HEK293 (cell line): ENCODE measurements around the gene PTH1R.

Source experiments
- CTCF ChIA-PET: fragments of 350-600 bp; formaldehyde crosslinking; extraction: SDS; loops from one replicate; lab custom pipeline; 2021; ENCODE audit warnings: antibody characterized with exemption; lab: Yijun Ruan, JAX
- POLR2A ChIA-PET: fragments of 300-600 bp; formaldehyde crosslinking; extraction: SDS; loops from one replicate; lab custom pipeline; 2020; ENCODE audit warnings: antibody characterized with exemption, inconsistent platforms; lab: Yijun Ruan, JAX
- H3K27ac ChIP-seq: fragments of 200-500 bp; sonication (Bioruptor generic); 2 replicates; pipeline ENCODE4 v1.5.1; 2014; ENCODE audit warnings: low read depth, low read length, control low read depth, inconsistent platforms; ENCODE audit errors: extremely low read depth
- H3K36me3 ChIP-seq, 2 experiments: fragments of 200-500 bp in 1 of 2; sonication (Bioruptor generic) in 1 of 2; 1 replicate in 1 of 2; 2 replicates in 1 of 2; pipeline ENCODE4 v1.5.1; 2014 to 2017; ENCODE audit warnings: inconsistent platforms in 2 of 2, low read length in 2 of 2; ENCODE audit not compliant: control insufficient read depth in 2 of 2, insufficient read depth in 1 of 2
- H3K4me1 ChIP-seq: fragments of 200-500 bp; sonication (Bioruptor generic); 2 replicates; pipeline ENCODE4 v1.5.1; 2014; ENCODE audit warnings: mild to moderate bottlenecking, low read length, inconsistent platforms; ENCODE audit not compliant: control insufficient read depth, insufficient read depth
- H3K4me3 ChIP-seq: 2 replicates; pipeline ENCODE4 v1.5.1; 2011; ENCODE audit warnings: low read depth, mild to moderate bottlenecking, control low read depth, low read length, moderate library complexity
- H3K9me3 ChIP-seq: fragments of 200-500 bp; sonication (Bioruptor generic); 2 replicates; pipeline ENCODE4 v1.5.1; 2014; ENCODE audit warnings: low read depth, low read length, inconsistent platforms; ENCODE audit not compliant: control insufficient read depth, insufficient read depth
- GLI2 ChIP-seq: fragments of 450-650 bp; formaldehyde crosslinking; IDR thresholded peaks from 2 replicates; pipeline ENCODE4; 2017; ENCODE audit warnings: missing biosample characterization, missing genetic modification characterization, low read depth, borderline replicate concordance
- IKZF3 ChIP-seq: fragments of 450-650 bp; IDR thresholded peaks from 2 replicates; pipeline ENCODE4 v1.5.0; 2018; ENCODE audit warnings: missing biosample characterization, mild to moderate bottlenecking, missing genetic modification characterization, moderate library complexity
- MYNN ChIP-seq: fragments of 450-650 bp; formaldehyde crosslinking; IDR thresholded peaks from 2 replicates; pipeline ENCODE4 v1.5.1; 2016; ENCODE audit warnings: missing biosample characterization, missing genetic modification characterization, borderline replicate concordance
- SALL2 ChIP-seq: fragments of 450-650 bp; formaldehyde crosslinking; IDR thresholded peaks from 2 replicates; pipeline ENCODE4 v1.5.0; 2017; ENCODE audit warnings: missing biosample characterization, mild to moderate bottlenecking, missing genetic modification characterization, borderline replicate concordance
- SCRT1 ChIP-seq: fragments of 450-650 bp; formaldehyde crosslinking; IDR thresholded peaks from 2 replicates; pipeline ENCODE4 v1.5.1; 2016; ENCODE audit warnings: missing biosample characterization, missing genetic modification characterization, borderline replicate concordance
- TCF7L2 ChIP-seq: IDR thresholded peaks from 2 replicates; pipeline ENCODE4 v1.6.1; 2011; ENCODE audit warnings: low read depth, mild to moderate bottlenecking, inconsistent platforms, low read length, moderate library complexity, borderline replicate concordance
- TRIM28 ChIP-seq: IDR thresholded peaks from 2 replicates; pipeline ENCODE4 v1.6.1; 2011; ENCODE audit warnings: low read length, control low read depth, borderline replicate concordance
- ZBTB11 ChIP-seq: fragments of 450-650 bp; formaldehyde crosslinking; conservative IDR thresholded peaks from 2 replicates; pipeline ENCODE4 v1.5.1; 2016; ENCODE audit warnings: low read depth, missing biosample characterization, missing genetic modification characterization
- ZBTB17 ChIP-seq: fragments of 450-650 bp; formaldehyde crosslinking; IDR thresholded peaks from 2 replicates; pipeline ENCODE4 v1.5.1; 2016; ENCODE audit warnings: missing biosample characterization, missing genetic modification characterization
- ZBTB20 ChIP-seq: fragments of 450-650 bp; formaldehyde crosslinking; IDR thresholded peaks from 2 replicates; pipeline ENCODE4 v1.5.1; 2016; ENCODE audit warnings: missing biosample characterization, missing genetic modification characterization
- ZBTB21 ChIP-seq: fragments of 450-650 bp; formaldehyde crosslinking; IDR thresholded peaks from 2 replicates; pipeline ENCODE4 v1.5.1; 2017; ENCODE audit warnings: missing biosample characterization, missing genetic modification characterization
- ZFHX2 ChIP-seq: fragments of 450-650 bp; formaldehyde crosslinking; conservative IDR thresholded peaks from 2 replicates; pipeline ENCODE4 v1.5.1; 2016; ENCODE audit warnings: missing biosample characterization, missing genetic modification characterization
- ZFP3 ChIP-seq: fragments of 450-650 bp; formaldehyde crosslinking; IDR thresholded peaks from 2 replicates; pipeline ENCODE4 v1.5.1; 2016; ENCODE audit warnings: low read depth, missing biosample characterization, missing genetic modification characterization
- ZFP41 ChIP-seq: fragments of 450-650 bp; formaldehyde crosslinking; IDR thresholded peaks from 2 replicates; pipeline ENCODE4 v1.5.1; 2016; ENCODE audit warnings: missing biosample characterization, missing genetic modification characterization, borderline replicate concordance
- ZNF16 ChIP-seq: fragments of 450-650 bp; formaldehyde crosslinking; IDR thresholded peaks from 2 replicates; pipeline ENCODE4 v1.5.1; 2016; ENCODE audit warnings: low read depth, missing biosample characterization, missing genetic modification characterization
- ZNF211 ChIP-seq: fragments of 450-650 bp; formaldehyde crosslinking; IDR thresholded peaks from 2 replicates; pipeline ENCODE4 v1.5.1; 2016; ENCODE audit warnings: low read depth, missing biosample characterization, missing genetic modification characterization
- ZNF221 ChIP-seq: fragments of 450-650 bp; formaldehyde crosslinking; IDR thresholded peaks from 2 replicates; pipeline ENCODE4 v1.5.1; 2017; ENCODE audit warnings: missing biosample characterization, missing genetic modification characterization, borderline replicate concordance
- ZNF223 ChIP-seq: fragments of 450-650 bp; formaldehyde crosslinking; IDR thresholded peaks from 2 replicates; pipeline ENCODE4 v1.5.1; 2016; ENCODE audit warnings: missing biosample characterization, missing genetic modification characterization
- ZNF426 ChIP-seq: fragments of 450-650 bp; formaldehyde crosslinking; IDR thresholded peaks from 2 replicates; pipeline ENCODE4 v1.5.1; 2017; ENCODE audit warnings: missing biosample characterization, missing genetic modification characterization, mild to moderate bottlenecking, inconsistent platforms, moderate library complexity
- ZNF513 ChIP-seq: fragments of 450-650 bp; IDR thresholded peaks from 2 replicates; pipeline ENCODE4 v1.5.1; 2018; ENCODE audit warnings: missing biosample characterization, missing genetic modification characterization
- ZNF561 ChIP-seq: fragments of 450-650 bp; IDR thresholded peaks from 2 replicates; pipeline ENCODE4 v1.5.1; 2018; ENCODE audit warnings: missing biosample characterization, missing genetic modification characterization, borderline replicate concordance
- ZNF571 ChIP-seq: fragments of 450-650 bp; formaldehyde crosslinking; IDR thresholded peaks from 2 replicates; pipeline ENCODE4 v1.5.0; 2017; ENCODE audit warnings: missing biosample characterization, missing genetic modification characterization
- ZNF600 ChIP-seq: fragments of 450-650 bp; formaldehyde crosslinking; IDR thresholded peaks from 2 replicates; pipeline ENCODE4 v1.5.1; 2016; ENCODE audit warnings: missing biosample characterization, missing genetic modification characterization
- ZNF660 ChIP-seq: fragments of 450-650 bp; IDR thresholded peaks from 2 replicates; pipeline ENCODE4 v1.5.1; 2018; ENCODE audit warnings: missing biosample characterization, mild to moderate bottlenecking, missing genetic modification characterization
- ZNF76 ChIP-seq: fragments of 450-650 bp; formaldehyde crosslinking; IDR thresholded peaks from 2 replicates; pipeline ENCODE4; 2016; ENCODE audit warnings: low read depth, missing biosample characterization, missing genetic modification characterization, borderline replicate concordance

Gene PTH1R

GRCh38 chr3:46936733-46937250, 59.3 kb downstream of the PTH1R start:
- Histone ChIP-seq H3K36me3 (peaks cover 3 to 63% of the 10 kb centered on the region in 2 experiments; a peak in 2 of 3 replicates), H3K27ac (no peak overlapping the region), H3K9me3 (no peaks in the 10 kb centered on the region), H3K4me3 (no peak overlapping the region), H3K4me1 (peaks cover 8% of the 10 kb centered on the region)
- POLR2A ChIA-PET = no interaction called here
- CTCF ChIA-PET = interaction anchor here (0.8 to 2.1 kb wide), 5 partner anchors 9 to 67 kb away, joined by 3 to 8 read pairs (median 4); no protein-coding TSS in a partner anchor
- TF ChIP-seq ZBTB20 (tag by site-specific recombination) (no peak), ZNF426 (tag by site-specific recombination) (no peak), ZNF221 (tag by site-specific recombination) (no peak), ZNF16 (tag by site-specific recombination) (no peak), ZBTB11 (no peak), ZNF513 (tag by site-specific recombination) (no peak)

- TF ChIP-seq SALL2 (tag by site-specific recombination) (no peak), ZNF660 (tag by site-specific recombination) (no peak), ZFHX2 (tag by site-specific recombination) (no peak), ZNF211 (tag by site-specific recombination) (no peak), ZFP41 (tag by site-specific recombination) (no peak), ZFP3 (no peak), ZNF561 (tag by site-specific recombination) (no peak), ZBTB17 (tag by site-specific recombination) (no peak), IKZF3 (no peak)
- ChIA-PET POLR2A (no interaction called here), CTCF (no interaction called here)
- Histone ChIP-seq H3K36me3 (peaks cover 3 to 72% of the 10 kb centered on the region in 2 experiments; a peak in 2 of 3 replicates), H3K4me3 (no peak overlapping the region), H3K27ac (no peak overlapping the region), H3K4me1 (peaks cover 8% of the 10 kb centered on the region), H3K9me3 (no peaks in the 10 kb centered on the region)
Measured at GRCh38 chr3:46938118-46938517, 60.6 kb downstream of the PTH1R start.

- Histone ChIP-seq H3K4me3 (no peak overlapping the region), H3K9me3 (no peaks in the 10 kb centered on the region), H3K4me1 (peaks cover 3% of the 10 kb centered on the region), H3K27ac (no peak overlapping the region), H3K36me3 (peaks cover 3 to 63% of the 10 kb centered on the region in 2 experiments; a peak in 2 of 3 replicates)
- POLR2A ChIA-PET = no interaction called here
- CTCF ChIA-PET = interaction anchor here (0.5 kb wide), 1 partner anchor 329 kb away, joined by 4 read pairs; no protein-coding TSS in a partner anchor
- no peak for TF ChIP-seq ZNF76 (tag by site-specific recombination)
- TF ChIP-seq MYNN (tag by site-specific recombination) = no peak
- no peak for TF ChIP-seq ZFP3
- no peak for TF ChIP-seq ZBTB21 (tag by site-specific recombination)
- TF ChIP-seq ZNF223 (tag by site-specific recombination) = no peak
- TF ChIP-seq TRIM28 = no peak
- no peak for TF ChIP-seq ZNF571 (tag by site-specific recombination)
- no peak for TF ChIP-seq GLI2 (tag by site-specific recombination)
- no peak for TF ChIP-seq TCF7L2
- TF ChIP-seq ZNF600 (tag by site-specific recombination) = no peak
- no peak for TF ChIP-seq SCRT1 (tag by site-specific recombination)
Measured at GRCh38 chr3:46939578-46940445, 62.3 kb downstream of the PTH1R start.
